Liver (tissue), 3 donors: ENCODE data around the gene PTP4A2.

Experiments used
- CTCF ChIP-seq: fragments of 150-350 bp; IDR thresholded peaks from 2 replicates; pipeline ENCODE4 v1.5.1; 2017; ENCODE audit warnings: improper control_type of control experiment, low read depth, low read length; ENCODE audit not compliant: missing input control
- MAX ChIP-seq: IDR thresholded peaks from 2 replicates; pipeline ENCODE4 v1.6.1; 2016; ENCODE audit warnings: antibody characterized with exemption
- NR2F2 ChIP-seq: IDR thresholded peaks from 2 replicates; pipeline ENCODE4 v1.6.1; 2016; ENCODE audit warnings: antibody characterized with exemption
- donor health status: healthy.
- donor health status: healthy.

DNA sequence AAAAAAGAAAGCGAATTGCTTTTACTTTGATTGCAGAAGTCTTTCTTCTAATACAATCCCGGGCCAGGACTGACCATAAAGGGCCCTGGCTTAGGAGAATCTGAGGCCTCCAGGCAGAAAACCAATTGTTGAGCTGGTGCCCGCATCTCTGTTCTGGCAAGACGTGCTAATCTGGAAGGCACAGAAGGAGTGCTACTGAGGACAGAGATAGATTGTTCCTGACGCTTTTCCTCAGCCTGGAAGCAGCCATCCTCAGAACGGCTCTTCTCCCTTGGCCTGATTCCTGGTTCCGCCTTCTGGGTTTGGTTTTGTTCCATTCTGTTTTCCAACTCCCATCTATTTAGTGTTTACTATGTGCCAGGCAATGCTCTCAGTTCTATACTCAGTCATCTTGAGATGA is 77.6 kb downstream of the PTP4A2 start:
- TF ChIP-seq CTCF (no peak), MAX (no peak), NR2F2 (no peak)
